ENCODE measurements around the gene RAD21L1. TPM values are rescaled to one million over a fixed set of nuclear protein-coding genes. Genes with fewer than 3 reads are reported as not detected.

RAD21L1 gene
- total RNA-seq, 1 experiment from 2014 or later, result not detected

DNA sequence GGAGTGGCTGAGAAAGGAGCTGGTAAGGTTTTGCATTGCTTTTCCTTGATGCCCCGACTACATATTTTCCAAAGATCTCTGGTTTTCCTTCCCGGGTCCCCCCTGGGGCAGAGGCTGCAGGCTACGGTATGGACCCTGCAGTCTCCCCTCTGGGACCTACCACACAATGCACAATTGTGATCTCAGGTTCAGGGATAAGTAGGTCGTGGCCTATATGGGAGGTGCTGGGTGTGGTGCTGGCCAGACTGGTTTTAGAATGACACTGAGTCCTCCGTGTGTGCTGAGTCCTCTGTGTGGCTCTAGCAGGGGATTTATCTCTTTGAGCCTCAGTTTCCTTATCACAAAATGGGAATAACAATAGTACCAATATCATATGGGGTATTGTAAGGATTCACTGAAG is 22.2 kb upstream of the RAD21L1 start:
- POLR2A ChIA-PET, result no interaction called here
- H3K4me3 ChIP-seq (ENCODE audit: low read depth, low read length), result no peak overlapping the region
- BruUV-seq (replicated peaks), result no TSS peak
- Mint-ChIP-seq H3K9me3 (ENCODE audit: unreplicated experiment) (no peaks in the 10 kb centered on the region), H3K27me3 (ENCODE audit: insufficient read depth, unreplicated experiment) (peaks cover 8% of the 10 kb centered on the region), H3K27ac (ENCODE audit: unreplicated experiment) (no peak overlapping the region), H3K36me3 (ENCODE audit: insufficient read depth, unreplicated experiment) (peaks cover 4% of the 10 kb centered on the region), H3K4me3 (ENCODE audit: unreplicated experiment) (no peak overlapping the region), H3K4me1 (ENCODE audit: low read depth, unreplicated experiment) (no peaks in the 10 kb centered on the region)
- TF ChIP-seq, protein P1, sequence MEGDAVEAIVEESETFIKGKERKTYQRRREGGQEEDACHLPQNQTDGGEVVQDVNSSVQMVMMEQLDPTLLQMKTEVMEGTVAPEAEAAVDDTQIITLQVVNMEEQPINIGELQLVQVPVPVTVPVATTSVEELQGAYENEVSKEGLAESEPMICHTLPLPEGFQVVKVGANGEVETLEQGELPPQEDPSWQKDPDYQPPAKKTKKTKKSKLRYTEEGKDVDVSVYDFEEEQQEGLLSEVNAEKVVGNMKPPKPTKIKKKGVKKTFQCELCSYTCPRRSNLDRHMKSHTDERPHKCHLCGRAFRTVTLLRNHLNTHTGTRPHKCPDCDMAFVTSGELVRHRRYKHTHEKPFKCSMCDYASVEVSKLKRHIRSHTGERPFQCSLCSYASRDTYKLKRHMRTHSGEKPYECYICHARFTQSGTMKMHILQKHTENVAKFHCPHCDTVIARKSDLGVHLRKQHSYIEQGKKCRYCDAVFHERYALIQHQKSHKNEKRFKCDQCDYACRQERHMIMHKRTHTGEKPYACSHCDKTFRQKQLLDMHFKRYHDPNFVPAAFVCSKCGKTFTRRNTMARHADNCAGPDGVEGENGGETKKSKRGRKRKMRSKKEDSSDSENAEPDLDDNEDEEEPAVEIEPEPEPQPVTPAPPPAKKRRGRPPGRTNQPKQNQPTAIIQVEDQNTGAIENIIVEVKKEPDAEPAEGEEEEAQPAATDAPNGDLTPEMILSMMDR (IDR thresholded peaks at IDR 0.05; ENCODE audit: insufficient read depth in 1 of 2, low read depth in 1 of 2, low read length in 1 of 2, severe bottlenecking in 1 of 2, unreplicated experiment in 1 of 2), result no peak
- no peaks in the 10 kb centered on the region; the same call in 1 of the 2 replicates for H3K27me3 ChIP-seq (replicated peaks; ENCODE audit: control insufficient read depth, insufficient read depth, low read length)
- H3K9me3 ChIP-seq, result no peaks in the 10 kb centered on the region
- CTCF ChIA-PET, result interaction anchor here (0.6 kb wide), 1 partner anchor 10 kb away, joined by 3 read pairs; no protein-coding TSS in a partner anchor
- no peaks in the 10 kb centered on the region for H3K4me1 ChIP-seq
- DNase-seq, result no peak
- no peaks in the 10 kb centered on the region for H3K36me3 ChIP-seq (ENCODE audit: control insufficient read depth, insufficient read depth, low read length)
- intact Hi-C loops (cut with micrococcal nuclease; ENCODE audit: unreplicated experiment), result no loop called here

DNA sequence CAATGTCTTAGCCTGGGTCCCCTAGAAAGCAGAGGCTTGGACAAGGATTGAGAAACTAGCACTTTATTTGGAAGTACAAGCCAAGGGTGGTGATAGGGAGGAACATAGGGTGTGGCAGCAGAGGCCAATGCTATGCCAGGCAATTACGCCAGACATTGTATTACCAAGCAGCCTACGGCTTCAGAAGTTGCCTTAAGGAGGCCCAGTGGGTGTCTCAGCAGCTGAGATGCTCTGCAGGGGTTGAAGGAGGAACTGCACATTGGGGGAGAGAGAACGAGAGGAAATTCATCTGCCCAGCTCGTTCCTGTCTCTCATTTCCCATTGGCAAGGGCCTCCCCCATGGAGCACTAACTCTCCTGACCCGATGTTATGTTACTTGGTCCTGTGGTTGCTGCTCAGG is 21.7 kb upstream of the RAD21L1 start:
- ChIA-PET CTCF (no interaction called here), POLR2A (no interaction called here)
- TF ChIP-seq, protein P1 (IDR thresholded peaks at IDR 0.05; ENCODE audit: insufficient read depth in 1 of 2, low read depth in 1 of 2, low read length in 1 of 2, severe bottlenecking in 1 of 2, unreplicated experiment in 1 of 2), result no peak
- H3K4me1 Mint-ChIP-seq (ENCODE audit: low read depth, unreplicated experiment), result no peaks in the 10 kb centered on the region
- H3K4me3 Mint-ChIP-seq (ENCODE audit: unreplicated experiment), result no peak overlapping the region
- no peak overlapping the region for H3K4me3 ChIP-seq (ENCODE audit: low read depth, low read length)
- intact Hi-C loops (cut with micrococcal nuclease; ENCODE audit: unreplicated experiment), result no loop called here
- H3K27ac Mint-ChIP-seq (ENCODE audit: unreplicated experiment), result no peak overlapping the region
- no peaks in the 10 kb centered on the region; the same call in 1 of the 2 replicates for H3K27me3 ChIP-seq (replicated peaks; ENCODE audit: control insufficient read depth, insufficient read depth, low read length)
- no peaks in the 10 kb centered on the region for H3K9me3 Mint-ChIP-seq (ENCODE audit: unreplicated experiment)
- no TSS peak for BruUV-seq (replicated peaks)
- DNase-seq, result no peak
- no peaks in the 10 kb centered on the region for H3K9me3 ChIP-seq
- peaks cover 4% of the 10 kb centered on the region for H3K36me3 Mint-ChIP-seq (ENCODE audit: insufficient read depth, unreplicated experiment)
- H3K36me3 ChIP-seq (ENCODE audit: control insufficient read depth, insufficient read depth, low read length), result no peaks in the 10 kb centered on the region
- H3K4me1 ChIP-seq, result no peaks in the 10 kb centered on the region
- peaks cover 7% of the 10 kb centered on the region for H3K27me3 Mint-ChIP-seq (ENCODE audit: insufficient read depth, unreplicated experiment)

DNA sequence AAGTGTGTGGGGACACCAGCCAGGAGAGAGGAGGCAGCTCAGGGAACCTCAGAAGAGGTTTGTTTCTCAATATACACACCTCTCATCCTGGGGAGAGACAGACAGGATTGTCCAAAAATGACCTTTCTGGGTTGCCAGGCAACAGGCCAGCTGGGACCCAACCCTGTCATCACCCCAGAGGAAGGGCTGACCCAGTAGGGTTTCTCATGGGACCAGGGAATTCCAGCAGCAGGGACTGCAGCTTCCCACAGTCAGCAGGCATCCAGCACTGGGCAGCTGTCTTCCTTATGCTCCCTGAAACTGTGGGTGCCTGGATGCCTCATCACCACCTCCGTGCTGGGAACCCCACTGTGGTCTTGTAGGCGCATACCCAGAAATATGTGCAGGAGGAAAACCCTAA is 21.3 kb upstream of the RAD21L1 start:
- Histone ChIP-seq H3K9me3 (no peaks in the 10 kb centered on the region), H3K36me3 (ENCODE audit: control insufficient read depth, insufficient read depth, low read length) (no peaks in the 10 kb centered on the region), H3K27me3 (replicated peaks; ENCODE audit: control insufficient read depth, insufficient read depth, low read length) (no peaks in the 10 kb centered on the region; the same call in 1 of the 2 replicates), H3K4me1 (no peaks in the 10 kb centered on the region), H3K4me3 (ENCODE audit: low read depth, low read length) (no peak overlapping the region)
- no peak for DNase-seq
- Mint-ChIP-seq H3K27ac (ENCODE audit: unreplicated experiment) (no peak overlapping the region), H3K4me3 (ENCODE audit: unreplicated experiment) (no peak overlapping the region), H3K4me1 (ENCODE audit: low read depth, unreplicated experiment) (no peaks in the 10 kb centered on the region), H3K36me3 (ENCODE audit: insufficient read depth, unreplicated experiment) (peaks cover 4% of the 10 kb centered on the region), H3K9me3 (ENCODE audit: unreplicated experiment) (no peaks in the 10 kb centered on the region), H3K27me3 (ENCODE audit: insufficient read depth, unreplicated experiment) (peaks cover 10% of the 10 kb centered on the region)
- BruUV-seq (replicated peaks), result no TSS peak
- TF ChIP-seq, protein P1 (IDR thresholded peaks at IDR 0.05; ENCODE audit: insufficient read depth in 1 of 2, low read depth in 1 of 2, low read length in 1 of 2, severe bottlenecking in 1 of 2, unreplicated experiment in 1 of 2), result no peak
- POLR2A ChIA-PET, result no interaction called here
- CTCF ChIA-PET, result interaction anchor here (0.9 kb wide), 1 partner anchor 96 kb away, joined by 3 read pairs; no protein-coding TSS in a partner anchor
- intact Hi-C loops (cut with micrococcal nuclease; ENCODE audit: unreplicated experiment), result no loop called here

Data from Caco-2 (cell line).